Inferior parietal cortex (tissue), 1 donor: ENCODE results near the gene MAIP1.
A peak's percentile ranks its signal among the peaks of the same experiment; 100 is the strongest.

ENCODE experiments used
- DNase-seq: peaks from one replicate; pipeline ENCODE4 v3.0.0-alpha.2; 2016; ENCODE audit errors: extremely low spot score

MAIP1 gene

DNA sequence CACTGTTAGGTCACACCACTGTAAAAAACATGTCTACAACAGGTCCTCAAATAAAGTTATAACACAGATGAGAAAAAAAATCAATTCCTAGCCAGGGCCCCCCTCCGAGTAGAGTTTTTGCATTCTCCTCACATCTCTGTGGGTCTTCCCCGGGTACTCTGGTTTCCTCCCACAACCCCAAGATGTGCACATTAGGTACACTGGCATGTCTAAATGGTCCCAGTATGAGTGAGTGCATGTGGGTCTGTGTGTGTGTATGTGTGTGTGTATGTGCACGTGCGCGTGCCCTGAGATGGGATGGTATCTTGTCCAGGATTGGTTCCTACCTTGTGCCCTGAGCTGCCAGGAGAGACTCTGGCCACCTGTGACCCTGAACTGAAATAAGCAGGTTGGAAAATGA lies 5.0 kb upstream of the MAIP1 start:
- no peak for DNase-seq

DNA sequence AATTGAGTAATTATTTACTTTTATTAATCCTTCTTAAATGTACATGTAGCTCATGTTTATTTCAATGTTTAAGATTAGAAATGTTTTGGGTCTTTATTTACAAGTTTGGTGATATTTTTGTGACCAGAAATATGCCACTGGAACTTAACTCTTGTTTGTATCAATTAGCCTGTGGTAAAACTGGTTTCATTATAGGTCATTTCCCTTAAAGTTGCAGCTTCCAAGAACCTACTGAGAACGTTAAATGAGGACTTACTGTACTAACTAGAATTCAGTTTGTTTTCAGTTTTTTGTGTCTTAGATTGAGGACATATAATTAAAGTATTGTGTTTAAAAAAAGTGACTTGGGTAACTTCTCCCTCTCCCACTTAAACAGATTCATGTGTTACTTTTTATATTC lies 4.4 kb upstream of the MAIP1 start:
- no peak for DNase-seq

DNA sequence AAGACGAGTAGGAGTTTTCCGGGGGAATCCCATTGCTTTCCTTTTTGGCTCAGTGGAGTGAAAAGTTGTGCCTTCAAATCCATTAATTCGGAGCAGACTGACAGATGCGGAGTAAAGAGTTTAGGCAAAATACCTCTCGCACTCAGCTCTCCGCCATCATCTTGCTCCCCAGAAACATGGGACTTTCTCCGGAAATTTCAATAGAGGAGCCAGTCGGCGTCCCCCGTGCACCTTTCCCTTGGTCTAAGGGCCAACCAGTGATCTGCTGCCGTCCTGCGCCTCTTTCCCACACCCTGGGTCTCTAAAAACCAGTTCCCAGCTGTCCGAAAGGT lies 409 bp upstream of the MAIP1 start:
- DNase-seq = no peak

DNA sequence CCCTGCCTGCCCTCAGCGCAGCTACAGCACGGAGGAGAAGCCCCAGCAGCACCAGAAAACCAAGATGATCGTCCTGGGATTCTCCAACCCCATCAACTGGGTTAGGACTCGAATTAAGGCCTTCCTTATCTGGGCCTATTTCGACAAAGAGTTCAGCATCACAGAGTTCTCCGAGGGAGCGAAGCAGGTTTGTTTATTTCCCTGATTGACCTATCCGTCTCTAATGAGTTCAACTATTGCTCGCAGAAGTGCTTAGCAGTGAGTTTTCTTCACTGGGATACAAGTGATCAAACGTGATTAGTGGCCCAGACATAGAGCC lies 639 bp downstream of the MAIP1 start:
- DNase-seq = peak; percentile 26

DNA sequence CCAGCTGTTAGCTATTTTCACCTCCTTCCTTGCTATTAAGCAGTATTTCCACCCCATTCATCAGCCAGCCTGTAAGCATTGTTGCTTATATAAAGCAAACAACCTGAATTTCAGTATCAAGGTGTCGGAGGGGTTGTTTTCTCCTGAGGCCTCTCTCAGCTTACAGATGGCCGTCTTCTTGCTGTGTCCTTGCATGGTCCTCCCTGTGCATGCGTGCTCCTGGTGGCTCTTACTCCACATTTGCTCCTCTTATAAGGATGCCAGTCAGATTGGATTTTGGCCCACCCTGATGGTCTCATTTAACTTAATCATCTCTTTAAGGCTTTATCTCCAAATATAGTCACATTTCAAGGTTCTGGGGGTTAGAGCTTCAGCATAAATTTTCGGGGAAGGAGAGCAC lies 2.6 kb downstream of the MAIP1 start:
- DNase-seq = no peak

DNA sequence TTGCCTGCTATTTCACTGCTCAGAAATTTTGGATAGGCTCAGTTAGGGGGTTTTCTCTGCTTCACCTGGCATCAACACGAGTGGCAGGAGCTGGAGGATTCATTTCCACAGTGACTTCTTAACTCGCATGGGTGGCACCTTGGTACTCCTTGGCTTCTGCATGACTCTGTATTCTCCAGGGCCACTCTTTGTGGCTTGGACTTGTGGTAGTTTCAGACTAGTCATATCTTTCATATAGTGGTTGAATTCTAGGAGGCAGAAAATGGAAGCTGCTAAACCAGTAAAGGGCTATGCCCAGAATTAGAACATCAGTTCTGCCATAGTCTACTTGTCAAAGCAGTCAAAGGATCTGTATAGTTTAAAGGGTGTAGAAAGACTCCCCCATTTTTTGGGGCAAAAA lies 6.8 kb downstream of the MAIP1 start:
- no peak for DNase-seq

DNA sequence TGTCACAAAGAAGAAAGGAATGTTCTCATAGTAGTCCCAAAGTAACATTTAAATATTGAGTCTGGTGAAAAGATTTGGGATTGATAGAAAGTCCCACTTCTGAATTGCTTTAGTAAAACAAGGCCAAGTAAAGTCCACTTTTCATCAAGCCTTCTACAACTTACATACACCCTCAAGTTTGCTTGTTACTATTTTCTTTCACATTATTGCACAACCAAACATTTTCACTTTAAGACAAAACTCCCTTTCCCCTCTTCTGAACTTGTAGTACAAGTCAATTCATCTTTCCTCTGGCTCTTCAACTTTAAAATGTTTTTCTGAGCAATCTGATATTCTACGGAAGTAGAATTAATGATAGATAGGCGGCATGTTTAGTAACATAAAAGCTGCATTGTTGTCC lies 11.0 kb downstream of the MAIP1 start:
- DNase-seq = no peak

DNA sequence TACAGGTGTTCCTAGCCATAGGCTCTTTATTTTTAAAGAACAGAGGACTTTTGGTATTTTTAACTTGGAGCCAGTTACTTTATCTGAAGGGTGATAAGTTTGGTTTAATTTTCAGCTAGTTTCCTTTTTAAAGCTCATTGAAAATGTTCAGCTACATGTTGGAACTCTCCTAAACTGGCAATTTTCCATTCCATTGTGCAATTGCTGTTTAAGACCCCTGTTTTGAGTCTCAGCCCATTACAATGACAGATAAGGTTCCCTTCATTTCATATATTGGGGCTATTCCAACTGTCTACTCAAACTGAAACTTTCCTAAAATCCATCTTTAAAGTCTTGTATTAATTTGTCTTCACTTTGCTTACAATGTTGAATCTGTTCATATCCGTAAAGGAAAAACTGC lies 11.6 kb downstream of the MAIP1 start:
- no peak for DNase-seq

DNA sequence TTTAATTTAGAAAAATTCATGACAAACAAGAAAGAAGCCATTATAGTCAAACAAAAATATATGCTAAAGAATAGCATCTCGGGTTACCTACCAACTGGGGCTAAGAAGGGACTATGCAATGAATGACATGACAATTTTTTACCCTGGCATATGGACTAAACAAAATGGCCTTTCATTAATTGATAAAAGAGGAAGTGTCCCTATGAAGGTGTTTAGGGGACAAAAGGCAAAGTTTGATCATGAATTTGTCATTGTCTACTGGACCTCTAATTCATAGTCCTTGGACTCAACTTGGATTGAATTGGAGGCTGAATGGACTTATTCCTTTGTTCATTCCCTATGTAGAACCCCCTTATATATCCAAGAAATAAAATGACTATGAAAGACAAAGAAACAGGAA lies 12.7 kb downstream of the MAIP1 start:
- no peak for DNase-seq

DNA sequence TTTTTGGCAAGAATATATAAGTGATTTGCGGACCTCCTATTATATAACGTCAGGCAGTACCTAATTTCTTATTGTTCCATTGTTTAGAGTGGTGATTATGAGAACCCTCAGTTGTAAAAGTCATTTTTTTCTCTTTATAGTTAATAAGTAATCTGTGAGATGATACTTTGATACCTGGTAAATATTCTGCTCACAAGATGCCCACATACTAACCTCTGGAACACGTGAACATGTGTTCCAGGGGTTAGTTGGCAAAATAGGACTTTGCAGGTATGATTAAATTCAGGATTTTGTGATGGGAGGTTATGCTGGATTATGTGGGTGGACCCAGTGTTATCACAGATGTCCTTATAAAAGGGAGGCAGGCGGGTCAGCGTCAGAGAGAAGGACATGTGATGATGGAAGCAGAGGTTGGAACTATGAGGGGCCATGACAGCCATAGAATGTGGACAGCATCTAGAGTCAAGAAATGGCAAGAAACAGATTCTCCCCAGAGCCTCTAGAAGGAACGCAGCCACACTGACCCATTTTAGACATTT lies 16.8 kb downstream of the MAIP1 start:
- DNase-seq = no peak

DNA sequence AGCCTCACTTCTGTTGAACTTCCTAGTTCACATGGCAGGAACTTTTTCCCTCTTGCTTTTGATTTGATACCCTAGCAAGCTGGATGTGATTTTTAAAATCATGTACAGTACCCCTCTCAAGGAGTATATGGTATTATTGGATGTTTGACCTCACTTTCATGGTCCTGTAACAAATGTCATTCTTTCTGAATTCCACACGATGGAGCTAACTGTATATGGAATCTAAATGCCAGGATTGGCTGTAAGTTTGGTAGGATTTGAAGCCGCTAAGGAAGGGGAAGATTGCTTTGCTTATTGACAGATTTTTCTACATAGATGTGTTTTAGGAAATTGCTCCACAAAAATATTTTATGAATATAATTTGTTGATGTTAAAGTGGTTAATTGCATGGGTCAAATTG lies 18.3 kb downstream of the MAIP1 start:
- DNase-seq = peak; percentile 49

DNA sequence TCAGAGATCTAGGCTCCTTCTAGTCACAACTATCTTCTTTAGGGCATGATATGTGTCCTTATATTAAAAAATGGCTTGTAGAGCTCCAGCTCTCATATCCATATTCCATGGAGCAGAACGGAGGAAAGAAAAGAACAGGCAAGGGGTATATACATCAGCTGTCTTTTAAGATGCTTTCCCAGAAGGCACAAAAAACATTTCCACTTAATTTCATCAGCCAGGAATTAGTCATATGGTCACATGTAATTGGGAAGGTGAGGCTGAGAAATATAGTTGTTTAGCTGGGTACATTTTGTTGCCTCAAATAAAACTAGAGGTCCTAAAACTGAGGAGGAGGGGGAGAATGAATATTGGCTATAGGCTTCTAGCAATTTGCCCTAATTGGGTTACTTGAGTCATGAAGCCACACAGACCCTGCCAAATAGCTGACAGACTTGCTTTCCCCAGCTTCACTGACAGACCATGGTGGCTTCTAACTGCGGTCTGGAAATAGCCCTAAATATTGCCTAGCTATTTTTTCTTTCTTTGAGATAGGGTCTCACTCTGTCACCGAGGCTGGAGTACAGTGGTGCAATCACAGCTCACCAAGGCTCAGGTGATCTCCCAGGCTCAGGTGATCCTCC lies 20.0 kb downstream of the MAIP1 start:
- DNase-seq = no peak

DNA sequence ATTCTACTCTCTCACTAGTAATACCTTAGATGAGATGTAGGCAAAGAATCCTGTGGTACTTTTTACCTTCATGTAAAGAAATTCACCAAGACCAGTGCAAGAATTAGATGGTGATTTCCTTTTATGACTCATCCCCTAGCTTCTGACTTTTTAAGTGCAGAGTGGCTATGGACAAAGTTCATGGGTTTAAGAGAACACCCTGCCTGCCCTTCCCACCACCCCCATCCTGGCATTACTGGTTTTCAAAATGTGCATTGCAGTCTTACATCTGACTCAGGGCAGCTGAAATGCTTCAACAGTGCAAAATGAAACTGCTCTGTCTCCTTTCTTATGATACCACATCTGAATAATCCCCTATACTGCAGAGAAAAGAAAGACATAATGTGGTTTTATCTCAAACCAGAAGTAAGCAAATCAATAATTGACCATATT lies 22.6 kb downstream of the MAIP1 start:
- DNase-seq = no peak

DNA sequence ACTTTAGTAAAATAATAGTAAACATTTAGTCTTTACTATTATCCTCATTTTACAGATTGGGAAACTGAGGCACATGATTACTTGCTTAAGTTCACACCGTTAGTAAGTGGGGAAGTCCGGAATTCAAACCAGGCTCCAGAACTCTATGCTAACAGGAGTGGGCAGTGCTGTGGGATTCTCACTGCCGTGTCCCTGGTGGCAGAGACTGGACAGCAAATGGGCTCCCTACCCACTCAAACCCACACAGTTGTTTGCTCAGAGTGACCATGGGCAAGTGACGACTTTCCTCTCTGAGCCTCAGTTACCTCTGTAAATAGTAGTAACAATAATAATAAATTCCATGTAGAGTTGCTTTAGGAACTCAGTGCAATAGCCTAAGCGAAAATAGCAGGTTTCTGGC lies 24.0 kb downstream of the MAIP1 start:
- no peak for DNase-seq

DNA sequence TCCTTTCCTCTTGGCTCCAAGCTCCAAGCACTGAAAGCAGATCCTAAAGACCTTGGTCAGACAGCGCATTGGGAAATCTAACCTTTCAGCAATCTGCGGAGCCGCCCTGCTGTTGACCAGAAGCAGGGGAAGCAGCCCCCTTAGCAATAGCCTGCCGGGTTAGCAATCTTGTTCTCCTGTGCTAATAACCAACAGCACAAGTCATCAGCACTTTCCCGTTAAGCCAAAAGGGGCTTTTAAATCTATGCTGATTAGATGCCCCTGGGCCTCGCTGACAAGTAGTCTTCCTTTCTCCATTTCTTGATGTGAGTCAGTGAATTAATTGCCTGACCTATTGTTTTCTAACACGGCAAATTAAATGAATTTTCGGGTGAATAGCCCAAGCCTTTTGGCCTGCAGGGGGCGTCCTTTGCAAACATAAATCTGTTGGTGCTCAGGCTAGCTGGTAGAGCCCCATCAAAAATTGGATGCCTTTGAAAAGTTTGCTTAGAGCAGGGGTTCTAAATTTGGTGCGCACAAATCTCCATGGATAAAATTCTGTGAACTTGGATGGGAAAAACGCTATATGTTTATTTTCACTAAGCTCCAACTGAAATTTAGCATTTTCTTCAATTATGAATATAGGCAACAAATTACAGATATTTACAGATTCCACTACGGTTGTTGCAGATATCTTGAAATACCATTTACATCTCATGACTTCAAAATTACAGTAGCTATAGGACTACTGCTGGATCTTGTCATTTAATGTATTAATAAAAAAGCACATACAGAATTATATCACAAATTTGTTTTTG lies 24.6 kb downstream of the MAIP1 start:
- peak; percentile 95 for DNase-seq

DNA sequence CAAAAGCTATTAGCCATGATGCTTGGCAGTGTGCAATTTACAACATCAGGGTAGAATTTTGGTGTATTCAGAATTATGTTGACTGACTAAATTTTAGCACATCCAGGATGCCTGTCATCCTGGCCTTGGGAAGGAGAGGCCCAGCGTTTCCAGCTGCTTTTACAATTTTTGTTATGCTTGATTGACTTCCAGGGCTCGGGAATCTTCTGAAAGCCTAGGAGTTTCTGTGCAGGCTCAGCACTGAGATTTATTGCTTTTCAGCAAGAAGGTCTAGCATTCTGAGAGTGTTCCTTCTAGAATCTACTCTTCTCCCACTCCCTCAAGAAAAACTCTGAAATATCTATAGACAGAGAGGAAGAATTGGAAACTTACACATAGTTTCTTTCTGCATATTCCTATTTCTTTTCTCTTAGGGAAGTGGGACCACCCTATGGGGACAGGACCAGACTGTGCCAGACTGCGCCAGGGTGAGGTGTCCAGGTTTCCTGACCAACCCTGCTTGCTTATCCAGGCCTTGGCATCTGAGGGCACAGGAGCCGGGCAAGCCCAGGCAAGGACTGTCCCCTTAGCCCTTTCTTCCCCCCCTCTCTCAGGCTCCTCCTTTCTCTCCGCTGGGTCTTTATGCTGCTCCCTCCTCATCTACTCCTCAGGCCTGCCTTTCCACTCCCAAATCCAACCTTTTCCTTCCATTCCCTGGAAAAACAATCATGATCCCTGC lies 26.9 kb downstream of the MAIP1 start:
- no peak for DNase-seq

DNA sequence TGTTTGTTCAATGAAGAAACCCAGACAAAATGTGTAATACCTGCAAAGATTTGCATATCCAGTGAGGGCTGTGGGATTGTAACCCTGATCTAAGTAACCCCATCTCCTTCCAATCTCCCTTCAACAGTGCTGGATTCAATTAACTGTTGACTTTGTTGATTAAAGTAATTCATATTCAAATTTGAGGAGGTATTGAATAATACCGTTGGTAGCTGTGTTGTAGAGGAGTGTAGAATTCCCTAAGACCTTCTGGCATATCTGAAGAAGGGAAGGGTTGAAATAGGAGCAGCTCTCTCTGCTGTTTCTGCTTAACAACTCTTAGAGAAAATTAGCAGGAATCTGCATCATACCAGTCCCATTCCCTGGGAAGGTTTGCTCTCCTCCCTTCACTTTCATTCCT lies 28.2 kb downstream of the MAIP1 start:
- no peak for DNase-seq

DNA sequence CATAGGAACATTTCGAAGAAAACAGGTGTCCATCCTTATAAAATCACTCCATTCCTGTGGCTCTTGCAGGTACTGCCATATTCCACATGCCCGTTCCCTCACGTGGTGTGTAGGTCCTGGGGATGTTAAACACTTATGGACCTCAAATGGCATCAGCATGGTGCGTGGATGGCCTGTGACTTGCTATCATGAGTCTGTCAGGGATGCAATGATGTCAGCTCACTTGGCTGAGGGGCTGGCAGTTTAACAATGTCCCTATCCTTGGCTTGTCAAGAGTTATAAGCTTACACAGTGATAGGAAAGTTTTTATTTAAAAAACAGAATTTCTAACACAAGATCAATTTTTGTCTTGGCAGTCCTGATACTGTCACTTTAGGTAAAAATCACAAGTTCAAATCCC lies 28.8 kb downstream of the MAIP1 start:
- DNase-seq = no peak

DNA sequence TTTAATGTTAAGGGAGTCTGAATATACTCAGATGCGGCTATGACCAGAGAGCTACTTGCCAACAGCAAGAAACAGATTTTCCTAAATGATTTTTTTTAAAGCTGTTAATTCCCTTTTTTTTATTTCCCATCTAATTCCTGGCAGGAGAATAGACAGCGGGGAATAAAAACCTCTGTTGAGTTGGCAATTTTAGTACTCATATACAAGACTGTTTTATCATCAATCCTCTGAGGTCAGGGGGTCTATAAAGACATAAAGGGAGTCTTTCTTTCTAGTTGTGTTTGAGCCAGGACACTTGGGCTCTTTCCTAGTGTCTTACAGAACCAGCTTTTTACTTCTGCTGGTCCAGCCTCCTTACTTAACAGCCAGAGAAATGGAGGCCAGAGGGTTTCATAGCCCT lies 29.4 kb downstream of the MAIP1 start:
- no peak for DNase-seq

DNA sequence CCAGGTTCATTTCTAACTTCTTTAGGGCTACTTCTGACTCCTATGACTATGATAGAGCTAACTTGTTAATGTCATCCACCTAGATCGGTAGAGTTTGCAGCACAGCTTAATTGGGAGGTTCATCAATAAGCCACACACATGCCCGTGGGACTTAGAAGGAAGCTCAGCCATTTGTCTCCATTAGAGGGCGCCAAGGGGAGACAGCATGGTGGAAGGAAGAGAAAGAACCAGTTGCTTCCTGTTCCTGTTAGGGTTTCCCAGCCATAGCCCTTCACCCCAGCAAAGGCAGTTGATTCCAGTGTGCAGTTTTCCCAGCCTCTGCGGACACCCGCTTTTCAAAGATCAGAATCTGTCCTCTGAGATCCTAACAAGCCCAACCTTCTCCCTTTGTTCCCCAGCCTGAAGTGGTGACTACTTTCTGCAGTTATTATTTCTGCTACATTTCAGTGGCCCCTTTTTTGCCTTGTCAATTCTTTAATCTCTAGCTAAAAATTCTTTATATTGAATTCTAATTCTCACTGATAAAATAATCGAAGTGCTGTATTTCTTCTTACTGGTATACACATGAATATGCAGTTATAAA lies 30.3 kb downstream of the MAIP1 start:
- DNase-seq = peak; percentile 58

DNA sequence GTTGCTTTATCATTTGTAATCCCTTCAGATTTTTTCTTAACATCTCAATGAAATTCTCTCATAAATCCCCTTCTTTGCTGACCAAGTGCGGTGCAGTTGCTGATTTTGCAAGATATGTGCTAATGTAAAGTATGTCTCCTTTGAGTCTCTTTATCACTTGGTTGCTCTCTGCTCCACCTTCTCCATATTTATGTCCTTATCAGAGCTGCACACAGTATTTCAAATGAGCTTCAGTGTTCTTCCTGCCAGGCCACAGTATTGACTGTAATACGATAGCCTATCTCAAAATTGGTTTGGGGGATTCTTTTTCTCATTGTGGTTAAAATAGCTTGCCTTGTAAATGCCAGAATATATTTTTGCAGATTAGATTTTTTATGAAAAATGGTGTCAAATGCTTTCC lies 32.2 kb downstream of the MAIP1 start:
- no peak for DNase-seq

DNA sequence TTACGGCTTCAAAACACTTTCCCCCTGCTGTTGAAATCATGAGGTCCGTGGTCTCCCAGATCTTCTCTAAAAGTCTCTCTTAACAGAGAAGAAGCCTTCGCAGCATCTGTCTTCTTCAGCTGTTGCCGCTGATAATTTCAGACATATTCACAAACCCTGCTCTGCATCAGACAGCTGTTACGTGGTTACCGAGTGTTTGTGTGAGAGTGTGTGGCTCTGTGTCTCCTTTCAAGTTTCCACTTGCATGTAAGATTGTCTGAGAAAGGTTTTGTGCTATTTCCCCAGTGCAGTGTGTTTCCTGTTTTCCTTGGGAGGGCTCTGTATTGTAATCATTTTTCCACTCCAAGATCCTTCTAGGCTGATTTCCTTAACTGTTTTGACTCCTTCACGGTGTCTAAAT lies 32.8 kb downstream of the MAIP1 start:
- DNase-seq = peak; percentile 22

DNA sequence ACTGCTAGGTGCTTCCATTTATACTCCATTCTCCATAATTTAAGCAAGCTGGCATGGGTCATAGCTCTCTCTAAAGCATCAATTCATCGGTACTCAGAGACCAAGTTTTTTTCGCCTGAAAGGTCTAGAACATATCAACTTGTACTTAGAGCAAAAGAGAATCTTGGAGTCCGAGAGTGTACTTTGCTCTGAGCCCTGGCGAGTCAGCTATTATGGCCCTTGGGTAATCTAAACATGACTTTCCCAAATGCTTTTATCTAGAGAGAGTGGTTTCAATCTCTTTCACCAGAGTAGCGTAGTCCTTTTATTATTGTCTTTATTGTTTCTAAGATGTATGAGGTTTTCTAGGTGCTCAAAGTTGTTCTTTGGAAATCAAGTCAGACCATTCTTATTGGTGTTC lies 34.4 kb downstream of the MAIP1 start:
- no peak for DNase-seq
